IPS-NIHi7 (cell line): ENCODE data around the gene DNAJB11.
"Not testable (repeated sequence)": the region's sequence is repeated elsewhere in the genome, so short reads cannot be mapped to it uniquely, and the experiment has no call there.

Experiments
- DNase-seq: peaks from one replicate; pipeline ENCODE4 v3.0.0; 2012; ENCODE audit warnings: mixed read lengths; ENCODE audit errors: extremely low spot score

Gene DNAJB11

DNA sequence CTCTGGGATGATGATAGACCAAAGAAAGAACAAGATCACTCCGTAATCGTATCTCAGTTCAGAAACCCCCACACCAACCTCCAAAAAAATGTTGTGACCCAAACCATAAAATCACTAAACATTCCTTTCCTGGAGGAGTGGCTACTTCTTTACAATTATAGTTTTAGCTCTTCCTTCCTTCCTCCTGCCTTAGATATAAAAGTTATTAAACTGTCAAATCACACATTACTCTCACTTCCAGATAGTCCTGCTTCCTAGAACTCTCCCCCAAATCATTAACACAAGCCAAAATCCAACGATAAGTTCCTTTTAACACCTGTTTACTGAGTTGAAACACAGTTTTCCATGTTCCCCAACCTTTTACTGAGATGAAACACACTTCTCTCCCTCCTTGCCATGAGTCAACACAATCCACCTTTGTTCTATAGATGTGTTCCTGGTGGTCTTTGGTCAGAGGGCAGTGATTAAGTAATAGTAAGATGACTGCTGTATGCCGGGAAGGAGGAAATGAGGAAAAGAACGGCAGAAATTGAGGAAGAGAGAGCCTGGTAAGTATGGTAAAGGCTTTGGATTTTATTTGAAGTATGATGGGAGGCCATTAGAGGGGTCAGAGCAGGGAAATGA, 18.0 kb upstream of the DNAJB11 start:
- no peak for DNase-seq

DNA sequence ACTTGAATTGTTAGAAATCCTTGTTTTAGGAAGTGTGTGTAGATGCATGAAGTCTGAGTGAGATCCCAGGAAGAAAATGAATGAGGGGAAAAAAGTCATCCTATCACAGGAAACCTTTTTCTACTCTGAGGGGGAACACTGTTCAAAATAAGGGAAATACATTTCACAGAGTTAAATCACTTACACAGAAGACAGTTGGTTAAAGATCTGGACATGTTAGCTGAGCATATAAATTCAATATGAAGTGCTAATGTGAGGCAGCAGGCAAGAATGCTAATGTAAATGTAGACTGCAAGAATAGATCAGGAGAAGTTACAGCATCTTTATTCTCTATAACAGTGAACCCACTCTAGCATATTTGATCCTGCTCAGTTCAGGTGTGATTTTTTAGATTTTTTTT, 5.9 kb upstream of the DNAJB11 start:
- DNase-seq = no peak

DNA sequence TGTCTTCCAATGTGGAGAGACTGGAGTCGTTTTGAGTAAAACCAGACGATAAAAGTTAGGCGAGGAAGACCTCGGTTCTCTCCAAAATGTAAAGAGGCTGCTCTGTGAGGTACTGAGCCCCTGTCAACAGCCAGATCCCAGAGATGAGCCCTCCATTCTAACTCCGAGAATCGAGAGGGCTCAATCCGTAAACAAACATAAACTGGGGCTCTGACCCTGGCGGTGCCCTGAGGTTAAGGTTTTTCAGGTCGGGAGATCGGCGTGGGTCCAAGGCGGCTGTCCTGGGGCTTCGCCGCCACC, 3.8 kb upstream of the DNAJB11 start:
- DNase-seq = peak; percentile 27

DNA sequence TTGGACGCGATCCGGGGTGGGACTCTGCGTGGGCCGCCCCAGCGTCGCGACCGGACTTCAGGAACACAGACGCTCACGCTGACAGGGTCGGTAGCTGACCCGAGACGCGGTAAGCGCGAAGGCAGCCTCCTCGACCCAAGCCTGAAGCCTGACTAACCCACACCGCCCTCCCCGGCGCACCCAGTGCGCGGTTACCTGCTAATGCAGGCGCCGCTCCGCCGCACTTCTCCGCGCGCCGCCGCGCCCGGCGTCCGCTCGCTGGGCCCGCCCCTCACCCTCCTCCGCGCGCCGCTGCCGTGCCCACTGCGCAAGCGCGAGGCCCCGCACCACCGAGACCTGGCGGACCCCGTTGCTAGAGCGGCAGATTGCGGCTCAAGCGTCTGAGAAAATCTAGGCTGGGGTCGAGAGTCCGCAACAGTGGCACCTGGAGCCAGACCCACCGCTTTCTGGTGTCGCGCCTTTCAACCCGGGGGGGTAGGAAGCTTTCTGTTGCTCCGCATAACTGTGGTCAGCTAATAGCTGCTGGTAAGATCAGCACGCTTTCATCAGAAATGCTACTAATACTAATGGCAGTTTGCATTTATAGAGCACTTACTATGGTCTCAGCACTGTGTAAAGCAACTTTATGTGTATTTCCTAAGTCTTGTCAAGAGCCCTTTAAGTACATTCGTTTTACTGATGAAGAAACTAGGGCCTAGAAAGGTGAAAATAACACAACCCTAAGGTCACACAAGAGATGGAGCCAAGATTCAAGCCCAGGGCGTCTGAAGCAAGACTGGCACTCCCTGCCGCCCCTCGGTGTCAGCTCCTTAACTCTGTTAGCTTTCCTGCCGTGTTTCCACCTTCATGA, 3.2 kb upstream of the DNAJB11 start, which contains the start of gene TBCCD1:
TSS of gene TBCCD1 (minus strand) at position 268 of the 850 bp plus-strand sequence. CDS start 3,010 bp downstream, outside the sequence.
- peak; percentile 93 for DNase-seq

DNA sequence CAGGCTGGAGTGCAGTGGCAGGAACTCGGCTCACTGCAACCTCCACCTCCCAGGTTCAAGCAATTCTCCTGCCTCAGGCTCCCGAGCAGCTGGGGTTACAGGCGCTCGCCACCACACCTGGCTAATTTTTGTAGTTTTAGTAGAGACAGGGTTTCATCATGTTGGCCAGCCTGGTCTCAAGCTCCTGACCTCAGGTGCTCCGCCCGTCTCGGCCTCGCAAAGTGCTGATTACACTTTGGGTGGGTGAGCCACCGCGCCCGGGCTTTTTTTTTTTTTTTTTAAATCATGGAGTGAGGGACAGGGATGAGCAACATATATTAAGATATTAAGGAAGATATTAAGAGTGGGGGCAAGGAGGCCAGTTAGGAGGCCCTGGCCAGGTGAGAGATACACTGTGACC, 1.2 kb upstream of the DNAJB11 start:
- not testable (repeated sequence) for DNase-seq

DNA sequence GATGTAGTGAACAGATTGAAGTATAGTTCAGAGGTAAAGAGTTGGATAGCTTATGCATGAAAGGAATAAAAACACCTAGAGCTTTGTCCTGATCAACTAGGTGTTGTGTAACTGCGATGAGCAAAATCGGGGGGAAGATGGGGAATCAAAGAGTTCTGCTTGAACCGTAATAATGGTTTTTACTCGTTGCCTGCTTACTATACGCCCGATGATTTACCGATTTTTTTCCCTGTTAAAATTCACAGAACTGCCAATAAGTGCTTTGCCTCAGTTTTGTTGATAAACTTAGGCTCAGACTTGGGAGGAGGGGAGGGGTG, 783 bp upstream of the DNAJB11 start:
- no peak for DNase-seq

DNA sequence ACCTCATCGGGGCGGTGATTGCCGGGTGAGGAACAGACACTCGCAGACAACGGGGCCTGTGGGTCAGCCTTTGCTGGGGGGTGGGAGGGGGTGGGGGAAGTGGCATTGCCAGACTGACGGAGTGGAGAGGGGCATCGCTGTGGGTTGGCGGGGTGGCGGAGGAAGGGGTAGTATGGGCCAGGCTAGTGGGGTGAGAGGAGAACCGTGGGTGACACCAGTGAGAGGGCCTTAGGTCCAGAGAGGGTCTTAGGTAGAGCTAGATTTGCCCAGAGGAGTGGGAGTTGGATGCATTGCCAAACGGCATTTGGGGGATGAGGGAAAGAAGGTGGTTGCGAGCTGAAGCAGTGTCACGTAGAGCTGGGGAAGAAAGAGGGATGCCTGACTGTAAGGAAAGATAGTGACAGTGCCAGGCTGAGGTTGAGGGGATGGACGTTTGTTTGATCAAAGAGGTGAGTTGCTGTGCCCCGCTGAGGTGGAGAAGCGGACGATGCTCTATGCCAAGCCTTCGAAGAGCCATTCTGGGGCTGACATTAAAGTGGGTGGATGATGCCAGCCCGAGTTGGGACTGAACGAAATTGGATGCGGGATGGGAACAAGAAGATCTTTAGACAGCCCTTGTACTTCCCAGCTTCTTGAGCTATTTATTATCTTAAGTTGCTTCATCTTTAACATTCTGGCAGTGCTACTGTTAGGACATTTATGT, 572 bp downstream of the DNAJB11 start:
- DNase-seq = no peak

DNA sequence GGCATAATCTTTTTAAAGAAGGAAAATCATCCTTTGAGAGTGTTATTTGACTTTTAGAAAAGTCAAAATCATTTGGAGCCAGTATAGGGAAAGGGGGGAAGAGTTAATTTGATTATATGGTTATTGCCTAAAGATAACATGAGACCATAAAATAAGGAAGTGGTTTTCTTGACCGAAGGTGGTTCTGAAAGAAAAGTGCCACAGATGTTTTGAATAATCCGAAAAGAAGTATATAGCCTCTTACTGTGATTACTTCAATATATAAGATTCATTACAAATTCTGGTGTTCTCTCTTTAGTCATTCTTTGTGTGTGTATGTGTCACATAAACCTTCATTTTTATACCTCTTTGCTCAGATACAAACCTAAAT, 1.1 kb downstream of the DNAJB11 start:
- no peak for DNase-seq

DNA sequence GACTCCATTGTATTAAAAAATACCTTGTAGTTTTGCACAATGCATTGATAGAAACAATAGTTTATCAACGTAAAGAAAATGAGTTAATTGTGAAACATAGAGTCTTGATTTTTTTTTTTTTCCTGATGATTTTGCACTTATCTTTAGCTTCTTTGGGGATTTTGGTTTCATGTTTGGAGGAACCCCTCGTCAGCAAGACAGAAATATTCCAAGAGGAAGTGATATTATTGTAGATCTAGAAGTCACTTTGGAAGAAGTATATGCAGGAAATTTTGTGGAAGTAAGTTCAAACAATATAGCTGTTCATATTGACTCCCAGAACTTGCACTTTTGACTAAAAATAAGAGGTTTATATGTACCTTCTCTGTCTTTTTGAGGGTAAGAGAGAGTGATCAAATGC, 7.0 kb downstream of the DNAJB11 start:
- no peak for DNase-seq

DNA sequence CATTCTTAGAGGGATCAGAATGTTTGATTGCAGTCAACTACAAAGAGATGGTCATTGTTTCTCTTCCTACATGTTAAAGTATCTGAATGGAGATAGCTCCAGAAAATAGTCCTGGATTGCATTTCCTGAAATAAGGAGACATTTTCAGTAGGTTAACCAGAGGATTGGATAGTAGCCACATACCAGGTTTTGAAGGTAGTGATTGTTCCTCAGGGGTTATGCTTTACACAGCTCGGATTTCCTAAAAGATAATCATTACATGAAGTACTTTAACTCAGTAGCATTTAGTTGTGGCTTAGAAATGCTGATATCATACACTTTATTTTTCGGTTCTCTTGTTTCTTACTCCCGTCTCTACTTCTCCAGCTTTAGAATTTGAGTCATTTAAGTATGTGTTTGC, 10.3 kb downstream of the DNAJB11 start:
- no peak for DNase-seq

DNA sequence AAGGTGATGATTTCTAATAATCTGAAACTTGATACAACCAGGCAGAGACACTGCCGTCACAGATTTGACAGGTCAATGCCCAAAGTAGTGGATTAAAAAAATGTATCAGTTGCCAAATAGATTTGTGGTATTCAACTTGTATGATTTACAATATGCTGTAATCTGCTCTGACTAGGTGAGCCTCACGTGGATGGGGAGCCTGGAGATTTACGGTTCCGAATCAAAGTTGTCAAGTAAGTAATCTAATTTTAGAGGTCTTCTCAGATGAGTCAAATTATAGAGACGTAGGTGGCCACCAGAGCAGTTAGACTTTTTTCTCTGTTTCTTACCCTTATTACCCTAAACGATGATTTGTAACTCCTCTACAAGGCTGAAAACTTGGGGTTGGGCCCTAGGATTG, 12.0 kb downstream of the DNAJB11 start:
- DNase-seq = no peak

DNA sequence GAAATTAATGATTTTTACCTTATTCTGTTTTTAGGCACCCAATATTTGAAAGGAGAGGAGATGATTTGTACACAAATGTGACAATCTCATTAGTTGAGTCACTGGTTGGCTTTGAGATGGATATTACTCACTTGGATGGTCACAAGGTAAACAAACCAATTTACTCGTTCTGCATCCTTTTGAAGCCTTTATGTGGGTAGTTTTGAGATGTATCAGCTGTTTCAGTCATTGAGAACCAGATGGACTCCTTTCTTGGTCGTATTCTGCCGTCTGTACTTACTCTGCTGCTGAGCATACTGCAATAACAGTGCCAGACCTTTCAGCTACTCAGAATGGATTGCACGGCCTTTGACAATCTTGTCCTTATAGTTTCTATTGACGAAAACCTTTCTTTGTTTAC, 13.3 kb downstream of the DNAJB11 start:
- DNase-seq = no peak

DNA sequence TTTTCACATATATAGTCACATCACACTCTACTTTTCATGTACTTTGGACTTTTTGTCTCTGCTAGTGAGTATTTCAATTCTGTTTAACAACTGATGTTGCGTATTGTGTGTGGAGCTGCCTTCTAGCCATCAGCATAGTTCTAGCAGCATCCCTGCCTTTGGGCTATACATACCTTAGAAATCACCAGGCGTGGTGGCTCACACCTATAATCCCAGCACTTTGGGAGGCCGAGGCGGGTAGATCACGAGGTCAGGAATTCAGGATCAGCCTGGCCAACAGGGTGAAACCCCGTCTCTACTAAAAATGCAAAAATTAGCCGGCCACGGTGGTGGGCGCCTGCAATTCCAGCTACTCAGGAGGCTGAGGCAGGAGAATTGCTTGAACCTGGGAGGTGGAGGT, 15.7 kb downstream of the DNAJB11 start:
- DNase-seq = not testable (repeated sequence)

DNA sequence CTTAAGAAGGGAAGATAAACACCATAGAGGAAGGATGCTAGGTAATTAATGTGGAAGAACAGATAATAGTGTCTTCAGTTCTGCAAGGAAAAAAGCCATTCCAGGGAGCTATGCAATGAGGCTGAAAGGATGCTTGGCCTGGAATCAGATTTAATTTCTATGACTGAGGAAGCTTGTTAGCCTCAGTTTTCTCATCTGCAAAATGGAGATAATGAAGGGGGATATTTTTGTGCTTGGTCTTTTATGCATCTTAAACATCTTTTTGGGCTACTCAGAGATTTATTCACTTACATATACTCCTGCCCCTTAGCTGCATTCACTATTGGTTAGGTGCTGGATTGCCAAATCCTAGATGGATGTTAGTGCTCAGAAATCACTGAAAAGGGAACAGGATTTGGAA, 16.7 kb downstream of the DNAJB11 start:
- DNase-seq = no peak

DNA sequence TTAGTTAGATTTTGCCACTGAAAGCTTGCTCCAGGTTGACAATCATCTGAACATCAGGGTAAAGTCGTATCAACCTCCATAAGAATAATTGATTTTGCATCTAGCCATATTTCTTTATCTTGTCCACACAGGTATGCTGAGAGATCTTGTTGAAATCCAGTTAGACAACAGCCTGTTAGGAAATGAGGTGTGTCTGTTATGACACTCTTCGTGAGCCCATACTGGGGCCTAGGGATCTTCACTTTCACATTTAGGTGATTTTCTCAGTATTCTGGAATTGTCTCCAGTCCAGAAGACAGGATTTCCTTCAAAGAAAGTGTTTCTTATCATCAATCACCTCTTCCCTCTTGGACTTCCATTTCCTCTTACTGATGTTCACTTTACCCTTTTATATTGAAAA, 18.1 kb downstream of the DNAJB11 start:
- no peak for DNase-seq

DNA sequence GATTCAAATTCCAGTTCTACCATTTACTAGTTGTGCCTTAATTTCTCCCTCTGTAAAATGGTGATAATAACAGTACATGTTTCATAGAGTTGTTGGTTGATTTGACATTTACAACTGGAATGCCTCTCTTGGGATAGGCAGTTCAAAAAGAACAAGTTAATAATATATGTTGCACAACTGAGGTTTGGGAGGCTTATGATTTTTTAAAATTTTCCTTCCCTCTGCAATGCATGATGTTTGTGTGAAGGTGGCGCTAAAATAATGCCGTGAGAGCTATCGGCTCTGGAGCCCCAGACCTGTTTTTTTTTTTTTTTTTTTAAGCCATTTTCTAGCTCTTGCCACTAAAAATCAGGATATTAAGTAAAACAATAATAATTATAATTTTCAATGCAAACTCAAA, 18.6 kb downstream of the DNAJB11 start:
- peak; percentile 32 for DNase-seq

DNA sequence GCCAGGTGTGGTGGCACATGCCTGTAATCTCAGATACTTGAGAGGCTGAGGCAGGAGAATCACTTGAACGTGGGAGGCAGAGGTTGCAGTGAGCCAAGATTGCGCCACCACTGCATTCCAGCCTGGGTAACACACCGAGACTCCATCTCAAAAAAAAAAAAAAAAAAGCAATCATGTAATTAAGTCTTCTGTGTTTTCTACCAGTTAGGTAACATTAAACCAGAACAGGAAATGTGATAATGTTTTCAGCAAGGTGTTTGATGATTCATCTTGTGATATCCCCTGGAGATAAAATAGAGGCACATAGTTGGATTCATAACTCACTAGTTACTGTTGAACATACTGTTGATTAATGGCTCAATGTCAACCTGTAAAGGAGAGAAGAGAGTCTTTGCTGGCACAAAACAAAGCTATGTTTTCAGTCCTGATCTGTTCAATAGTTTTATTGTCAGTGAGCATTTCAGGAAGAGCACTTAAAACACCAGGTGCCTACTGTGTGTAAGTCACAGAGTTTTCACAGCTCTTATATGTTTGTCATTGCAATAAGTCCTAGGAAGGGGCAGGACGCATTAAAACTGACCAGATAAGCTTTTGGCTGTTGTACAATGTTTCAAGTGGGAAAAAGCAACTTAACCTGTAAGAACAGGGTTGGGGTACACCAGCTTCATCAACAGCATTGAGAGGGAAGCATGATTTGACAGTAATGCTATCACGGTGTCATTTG, 19.5 kb downstream of the DNAJB11 start:
- DNase-seq = no peak

DNA sequence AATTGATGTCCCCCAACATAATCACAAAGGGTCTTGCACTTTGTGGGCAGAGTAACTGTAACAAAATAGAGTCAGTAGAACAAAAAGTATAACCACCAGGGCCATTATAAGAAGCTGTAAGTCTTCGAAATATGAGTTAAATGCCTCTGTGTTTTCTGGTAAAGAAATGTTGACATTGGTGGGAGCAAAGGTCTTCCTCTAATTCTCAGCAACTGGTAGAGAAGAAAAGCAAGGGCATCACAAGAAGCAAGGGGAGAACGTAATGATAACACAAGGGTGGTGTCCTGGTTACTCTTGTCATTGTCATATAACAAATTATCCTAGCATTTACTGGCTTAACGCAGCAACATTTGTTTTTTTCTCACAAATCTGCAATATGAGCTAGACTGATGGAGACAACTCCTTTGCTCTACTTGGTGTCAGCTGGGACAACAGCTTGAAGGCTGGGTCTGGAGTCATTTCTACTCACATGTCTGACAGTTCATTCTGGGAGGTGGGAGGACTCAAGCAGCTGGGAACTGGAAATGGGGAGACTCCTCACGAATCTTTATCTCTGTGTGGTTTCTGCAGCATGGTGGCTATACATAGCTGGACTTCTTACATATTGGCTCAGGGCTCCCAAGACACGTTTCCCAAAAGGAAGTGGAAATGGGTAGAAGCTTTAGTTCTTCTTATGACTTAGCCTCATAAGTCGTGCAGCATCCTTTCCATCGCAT, 20.2 kb downstream of the DNAJB11 start:
- DNase-seq = no peak

DNA sequence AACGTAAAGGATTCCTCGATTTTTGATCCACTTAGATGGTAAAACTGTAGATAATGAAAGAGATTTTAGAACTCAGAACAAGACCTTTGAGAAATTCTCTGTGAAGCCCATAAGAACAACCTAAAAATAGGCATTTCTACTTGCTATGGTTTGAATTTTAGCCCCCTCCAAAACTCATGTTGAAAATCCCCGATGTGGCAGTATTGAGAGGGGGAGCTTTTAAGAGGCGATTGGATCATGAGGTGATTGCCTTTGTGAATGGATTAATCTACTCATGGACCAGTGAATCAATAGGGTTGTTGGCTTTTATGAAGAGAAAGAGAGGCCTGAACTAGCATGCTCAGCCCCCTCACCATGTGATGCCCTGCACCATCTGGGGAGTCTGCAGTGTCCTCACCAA, 22.2 kb downstream of the DNAJB11 start:
- DNase-seq = no peak

DNA sequence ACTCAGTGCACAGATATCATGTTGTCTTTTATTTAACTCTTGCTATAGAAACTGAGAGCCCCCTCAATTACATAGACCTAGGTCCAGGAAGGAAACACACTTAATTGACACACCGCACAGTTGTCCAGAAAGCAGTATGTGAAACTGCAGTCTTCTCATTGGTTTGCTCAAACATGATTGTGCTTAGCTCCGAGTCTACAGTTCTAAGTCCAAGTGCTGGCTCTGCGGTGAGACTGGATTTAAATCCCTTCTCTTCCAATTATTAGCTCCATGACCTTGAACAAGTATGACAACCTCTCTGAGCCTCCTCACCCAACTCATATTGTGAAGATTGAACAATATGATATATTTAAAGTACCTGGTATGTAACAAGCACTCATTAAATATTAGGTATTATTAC, 23.3 kb downstream of the DNAJB11 start:
- DNase-seq = no peak

DNA sequence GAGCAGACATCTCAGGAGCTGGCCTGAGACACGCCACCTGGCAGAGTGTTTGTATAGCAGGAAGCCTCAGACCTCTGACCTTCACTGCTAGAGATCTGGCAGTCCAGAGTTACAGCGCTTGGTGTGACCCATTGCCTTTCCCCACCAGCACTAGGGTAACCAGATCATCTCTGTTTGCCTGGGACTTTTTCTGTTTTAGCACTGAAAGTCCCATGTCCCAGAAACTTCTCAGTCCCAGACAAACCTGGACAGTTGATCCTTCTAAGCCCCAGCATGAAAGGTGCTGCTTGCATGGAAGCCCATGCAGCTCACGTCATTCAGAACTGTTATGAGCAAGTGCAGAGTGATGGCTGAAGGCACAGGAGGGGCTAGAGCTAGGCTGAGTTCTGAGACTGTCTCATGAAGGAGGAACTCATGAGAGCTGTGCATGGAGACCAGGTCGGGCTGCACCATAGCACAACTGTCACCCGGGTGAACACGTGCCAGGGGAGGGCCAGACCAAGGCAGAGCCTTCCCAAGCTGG, 24.1 kb downstream of the DNAJB11 start:
- no peak for DNase-seq
